ENCODE data around the gene ITGB1.

Gene ITGB1

DNA sequence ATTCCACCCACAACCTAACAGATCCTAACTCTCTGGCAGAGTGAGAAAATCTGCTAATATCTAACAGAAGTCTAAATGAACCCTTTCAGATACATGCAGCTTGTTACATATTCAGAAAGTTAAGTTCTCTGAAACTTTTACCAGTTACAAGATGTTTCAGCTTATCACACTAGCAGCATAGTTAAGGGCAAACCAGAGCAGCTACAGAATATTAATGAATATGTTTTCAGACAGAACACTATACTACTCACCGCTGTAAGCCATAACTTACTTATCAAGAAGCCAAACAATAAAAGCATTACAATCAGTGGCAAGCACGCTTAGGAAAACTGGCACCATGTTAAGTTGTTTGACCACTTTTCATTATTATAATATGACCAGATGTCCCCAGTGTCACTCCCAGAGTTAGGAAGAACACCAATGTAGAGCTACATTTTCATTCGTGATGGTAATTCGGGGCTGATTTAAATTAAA lies 2.7 kb downstream of the ITGB1 start:
- DNase-seq (ENCODE audit: low read depth): no peak

DNA sequence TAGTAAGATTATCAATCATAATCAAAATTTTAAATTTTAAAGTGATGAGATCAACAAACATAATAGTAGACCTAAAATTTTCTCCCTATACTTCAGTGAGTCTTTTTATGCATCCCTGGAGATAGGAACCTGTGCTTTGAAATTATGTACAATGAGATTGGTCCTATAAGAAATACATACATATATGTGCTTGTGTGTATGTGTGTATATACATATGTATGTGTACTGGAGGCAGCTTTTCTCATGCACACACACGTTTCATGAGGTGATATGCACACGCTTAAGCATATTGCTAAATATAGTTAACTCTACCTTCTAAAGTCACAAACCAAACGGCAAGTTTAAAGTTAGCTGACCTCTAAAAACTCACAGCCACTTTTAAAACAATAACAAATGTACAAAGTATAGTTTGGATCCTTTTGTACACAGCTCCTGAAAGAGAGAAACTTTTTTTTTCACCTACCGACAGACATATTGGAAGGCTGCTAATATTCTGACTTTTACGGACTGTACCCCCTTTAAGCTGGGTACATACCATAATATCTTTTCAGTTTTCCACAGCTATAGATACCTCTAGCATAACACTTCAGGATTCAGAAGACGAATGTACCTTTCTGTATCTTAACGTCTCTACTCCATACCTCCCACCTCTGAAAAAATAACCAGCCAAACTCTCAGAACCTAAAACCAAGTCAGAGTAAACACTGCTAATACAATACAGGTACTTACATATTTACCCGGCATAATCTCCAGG lies 3.3 kb downstream of the ITGB1 start:
- DNase-seq (ENCODE audit: low read depth): no peak

DNA sequence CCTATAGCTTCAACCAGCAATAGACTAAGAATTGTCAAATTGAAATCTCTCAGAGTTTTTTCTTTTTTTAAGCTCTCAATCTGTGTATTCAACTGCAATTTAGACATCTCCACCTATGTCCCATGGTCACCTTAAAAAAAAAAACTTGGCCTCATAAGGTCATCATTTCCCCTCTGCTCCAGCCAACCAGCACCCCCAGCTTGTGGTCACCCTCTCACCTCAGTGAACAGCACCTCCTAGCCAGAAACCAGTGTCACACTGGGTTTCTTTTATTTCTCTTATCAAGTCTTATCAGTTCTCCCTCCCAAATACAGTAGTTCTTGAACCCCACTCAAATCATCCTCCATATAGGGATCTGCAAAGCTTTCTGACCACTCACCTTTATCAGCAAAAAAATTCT lies 4.0 kb downstream of the ITGB1 start:
- no peak for DNase-seq (ENCODE audit: low read depth)

DNA sequence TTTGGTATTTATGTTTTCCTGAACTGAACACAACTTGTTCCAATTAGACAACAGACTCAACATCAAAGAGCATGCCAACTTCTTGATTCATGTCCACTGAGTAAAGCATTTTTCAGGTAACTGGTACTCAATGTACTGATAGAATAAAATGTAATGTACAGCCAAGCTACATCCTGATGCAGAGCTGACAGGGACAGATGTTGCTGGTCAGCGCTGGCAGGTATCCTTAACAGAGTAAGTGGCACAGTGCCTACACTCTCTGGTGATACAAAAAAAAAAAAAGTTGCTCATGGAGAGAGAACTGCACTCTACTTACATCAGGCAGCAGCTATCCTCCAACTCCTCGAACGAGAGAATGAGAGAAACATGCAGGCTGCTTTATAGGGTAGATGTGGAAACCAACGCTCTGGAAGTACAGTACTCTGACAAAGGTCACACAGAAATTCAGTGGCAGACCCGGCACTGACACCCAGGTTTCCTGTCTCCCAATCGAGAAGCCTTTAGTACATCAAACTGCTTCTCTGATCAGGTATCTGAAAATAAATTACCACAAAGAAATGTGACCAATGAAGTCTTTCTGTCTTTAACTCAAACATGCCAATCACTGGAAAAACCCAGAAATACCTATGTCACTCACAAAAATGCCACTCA lies 4.6 kb downstream of the ITGB1 start:
- no peak for DNase-seq (ENCODE audit: low read depth)

DNA sequence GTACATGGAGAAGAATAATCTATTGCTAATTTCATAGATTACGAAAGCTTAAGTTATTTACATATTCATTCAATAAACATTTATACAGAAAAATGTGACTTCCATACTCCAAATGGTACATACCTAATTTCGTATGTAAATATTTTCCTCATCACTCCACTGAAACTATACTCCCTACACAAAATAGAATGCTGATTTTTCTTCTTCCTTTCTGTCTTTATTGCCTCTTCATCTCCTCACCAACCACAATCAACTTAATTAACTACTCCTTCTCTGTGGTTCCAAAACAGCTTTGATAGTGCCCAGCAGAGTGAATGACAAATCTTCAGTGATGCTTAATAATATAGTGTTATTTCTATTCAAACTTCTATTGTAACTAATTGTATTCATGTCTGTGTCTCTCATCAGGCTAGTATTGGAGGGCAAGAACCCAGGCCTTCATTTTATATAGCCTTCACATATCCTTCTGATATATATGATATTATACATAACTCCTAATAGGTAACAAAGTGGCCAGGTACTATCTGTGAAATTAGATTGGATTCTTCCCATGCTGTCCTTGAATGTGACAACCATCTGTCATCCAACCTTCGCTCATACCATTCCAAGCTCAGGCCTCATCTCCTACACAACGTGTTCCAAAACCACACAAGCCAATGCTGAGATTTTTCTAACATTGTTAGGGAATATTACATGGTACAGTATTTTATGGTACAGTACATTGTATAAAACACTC lies 5.3 kb downstream of the ITGB1 start:
- no peak for DNase-seq (ENCODE audit: low read depth)

DNA sequence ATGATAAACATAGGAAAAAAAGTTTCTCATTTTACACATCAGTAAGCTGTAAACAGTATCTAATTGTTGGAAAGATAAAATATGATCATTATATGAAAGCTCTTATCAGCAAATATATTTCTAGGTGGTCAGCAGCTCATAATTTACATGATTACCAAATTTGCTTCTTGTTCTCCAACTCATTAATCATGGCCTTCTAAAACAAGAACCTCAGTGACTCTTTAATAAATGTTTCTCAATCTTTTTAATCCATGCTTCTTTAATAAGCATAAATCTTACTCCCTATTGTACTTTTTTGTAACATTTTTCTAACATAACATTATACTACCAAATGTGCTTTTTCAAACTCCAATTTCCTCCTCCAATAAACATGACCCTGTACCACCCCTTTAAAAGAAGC lies 5.9 kb downstream of the ITGB1 start:
- no peak for DNase-seq (ENCODE audit: low read depth)

DNA sequence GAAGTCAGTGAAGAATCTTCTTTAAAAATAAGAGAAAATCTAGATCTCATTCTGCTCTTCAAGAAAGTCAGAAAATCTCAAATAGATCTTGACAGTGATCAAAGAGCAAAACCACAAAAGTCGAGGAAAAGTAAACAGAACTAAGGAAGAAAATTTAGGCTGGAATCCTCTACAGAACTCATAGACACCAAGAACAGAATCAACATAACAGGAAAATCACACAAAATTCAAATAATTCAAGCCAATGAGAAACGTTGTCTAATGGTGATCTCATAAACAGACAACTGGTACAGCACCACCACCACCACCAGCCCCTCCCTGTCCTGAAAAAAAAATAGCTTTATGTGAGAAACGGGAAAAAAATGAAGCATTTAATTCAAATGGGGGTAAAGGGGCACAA lies 6.9 kb downstream of the ITGB1 start:
- no peak for DNase-seq (ENCODE audit: low read depth)

DNA sequence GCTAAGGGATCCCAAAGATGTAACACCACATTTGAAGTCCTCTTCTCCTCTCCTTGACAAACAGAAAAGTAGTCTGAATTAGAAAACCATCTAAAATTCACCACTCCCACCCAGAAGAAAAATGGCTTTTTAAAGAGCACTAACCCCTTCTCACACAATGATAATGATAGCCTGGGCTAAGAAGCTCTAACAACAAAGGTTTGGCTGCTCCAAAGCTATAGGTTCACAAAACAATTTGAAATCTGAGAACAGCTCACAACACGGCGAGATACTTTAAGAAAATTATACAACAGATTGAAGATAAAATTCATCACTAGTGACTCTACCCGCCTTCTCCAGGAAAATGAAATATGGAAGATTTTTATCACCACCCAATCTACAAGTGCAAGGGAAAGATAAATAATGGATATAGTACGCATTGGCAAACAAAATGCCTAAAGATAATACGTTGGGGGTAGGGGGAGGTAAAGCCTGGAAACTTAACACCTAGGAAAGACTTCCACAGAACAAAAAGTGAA lies 7.4 kb downstream of the ITGB1 start:
- DNase-seq (ENCODE audit: low read depth): no peak

DNA sequence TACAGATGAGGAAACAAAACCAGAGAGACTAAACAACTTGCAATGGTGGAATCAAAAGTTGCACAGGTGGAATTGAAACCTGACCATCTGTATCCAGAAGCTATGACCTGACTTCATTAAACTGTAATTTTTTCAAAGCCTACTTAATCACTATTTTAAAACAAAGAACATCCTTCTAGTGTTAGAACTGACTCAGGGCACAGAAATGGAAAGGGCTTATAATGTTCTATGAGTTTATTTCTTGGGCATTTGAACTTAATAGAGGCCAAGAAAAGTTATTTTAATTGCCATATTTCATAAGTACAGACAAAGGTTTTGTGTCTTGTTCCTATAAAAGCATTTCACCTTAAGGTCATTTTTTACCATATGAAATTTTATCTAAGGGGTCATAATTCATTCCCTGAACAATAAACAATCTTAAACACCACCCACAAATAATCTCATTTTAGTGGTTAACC lies 8.8 kb downstream of the ITGB1 start:
- no peak for DNase-seq (ENCODE audit: low read depth)

DNA sequence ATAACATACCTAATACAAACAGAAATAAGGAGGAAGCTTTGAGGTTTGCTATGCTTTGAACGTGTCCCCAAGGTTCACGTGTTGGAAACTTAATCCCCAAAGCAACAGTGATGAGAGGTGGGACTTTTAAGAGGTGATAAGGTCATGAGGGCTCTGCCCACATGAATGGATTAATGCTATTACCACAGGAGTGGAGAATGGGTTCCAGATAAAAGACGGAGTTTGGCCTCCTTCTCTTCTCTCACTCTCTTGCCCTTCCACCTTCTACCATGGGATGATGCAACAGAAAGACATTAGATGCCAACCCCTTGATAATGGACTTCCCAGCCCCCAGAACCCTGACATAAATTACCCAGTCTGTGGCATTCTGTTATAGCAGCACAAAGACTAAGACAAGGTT lies 9.6 kb downstream of the ITGB1 start:
- no peak for DNase-seq (ENCODE audit: low read depth)

DNA sequence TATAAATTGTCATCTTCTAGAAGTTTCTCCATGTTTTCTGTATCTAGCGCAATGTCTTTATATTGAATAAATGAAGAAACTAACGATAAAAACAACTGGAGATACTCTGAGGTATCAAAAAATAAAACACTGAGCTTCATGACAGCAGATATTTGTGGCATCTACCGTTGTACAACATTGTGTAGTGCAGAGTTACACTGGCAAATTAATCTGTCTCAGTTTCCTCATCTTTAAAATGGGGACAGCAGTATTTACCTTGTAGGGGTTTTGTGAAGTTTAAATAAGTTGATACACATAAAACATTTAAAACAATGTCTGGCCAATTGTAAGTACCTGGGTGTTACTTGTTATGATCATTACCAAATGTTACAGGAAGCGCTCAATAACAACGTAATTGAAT lies 10.4 kb downstream of the ITGB1 start:
- DNase-seq (ENCODE audit: low read depth): no peak

DNA sequence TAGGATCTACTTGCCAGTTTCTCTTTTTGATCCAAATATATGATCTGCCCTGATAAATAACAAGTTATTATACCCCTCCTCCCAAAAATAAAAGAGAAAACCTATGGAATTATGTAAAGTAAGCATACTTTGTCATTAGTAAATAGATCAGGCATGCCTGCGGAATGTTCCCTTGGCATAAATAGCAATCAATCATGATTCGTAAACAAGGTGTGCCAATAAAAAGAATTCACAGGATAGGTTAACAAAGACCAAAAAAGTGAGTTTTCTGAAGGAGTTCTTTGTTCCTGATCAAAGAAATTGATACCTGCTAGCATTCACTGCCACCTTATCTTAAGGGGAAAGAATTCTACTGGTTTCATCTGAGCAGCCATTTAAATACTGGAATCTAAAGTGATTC lies 11.9 kb downstream of the ITGB1 start:
- DNase-seq (ENCODE audit: low read depth): no peak

DNA sequence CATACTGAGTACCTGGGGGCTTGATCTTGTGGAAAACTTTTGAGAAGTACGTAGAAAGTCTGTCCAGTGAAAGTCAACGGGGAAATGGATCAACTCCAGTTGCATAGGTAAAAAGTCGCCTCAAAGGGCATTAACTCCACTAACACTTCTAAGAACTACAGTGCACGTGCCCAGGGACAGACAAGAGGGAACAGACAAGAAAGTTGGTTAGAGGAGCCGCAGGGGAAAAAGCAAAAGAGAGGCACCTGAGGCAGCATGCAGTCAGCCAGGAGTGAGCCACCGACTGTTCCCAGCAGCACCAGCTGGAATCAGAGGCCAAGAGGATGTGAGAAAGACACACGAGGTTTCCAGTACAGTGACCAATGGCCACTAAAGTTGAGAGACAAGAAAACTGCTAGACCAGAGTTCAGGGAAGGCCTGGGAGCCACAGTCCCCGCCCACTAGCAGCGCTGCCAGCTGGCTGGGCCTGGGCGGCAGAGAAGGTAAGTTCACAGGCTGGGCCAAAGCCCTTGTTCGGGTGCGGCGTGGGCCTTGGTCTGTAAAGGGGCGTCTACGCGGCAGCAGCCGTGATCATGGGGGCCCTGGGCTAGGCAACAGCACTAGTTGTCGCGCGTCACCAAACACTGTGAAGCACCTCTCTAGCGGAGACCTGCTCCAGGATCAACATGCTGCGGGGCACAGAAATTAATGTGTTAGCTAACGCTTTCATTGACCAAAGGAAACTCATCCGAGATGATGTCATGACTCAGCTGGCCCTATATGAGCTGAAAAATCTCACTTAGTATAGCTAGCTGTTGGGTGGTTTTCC lies 14.0 kb downstream of the ITGB1 start:
- no peak for DNase-seq (ENCODE audit: low read depth)

DNA sequence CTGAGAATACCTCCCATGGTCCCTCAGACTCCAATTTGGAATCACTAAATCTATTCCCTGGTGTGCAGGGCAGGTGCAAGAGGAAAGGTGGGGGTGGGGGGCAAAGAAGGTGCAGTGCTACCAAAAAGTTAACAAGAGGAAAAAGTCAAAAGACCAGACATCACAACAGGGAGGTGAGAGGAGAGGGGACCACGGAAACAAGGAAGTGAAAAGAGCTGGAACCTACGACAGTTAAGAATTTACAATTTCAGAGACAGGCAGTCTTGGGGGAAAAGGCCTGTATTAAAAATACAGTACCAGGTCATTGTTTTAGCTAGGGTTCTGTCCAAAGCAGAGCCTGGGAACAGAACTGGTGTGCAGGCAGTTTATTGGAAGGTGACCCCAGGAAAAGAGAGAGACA lies 14.6 kb downstream of the ITGB1 start:
- no peak for DNase-seq (ENCODE audit: low read depth)

DNA sequence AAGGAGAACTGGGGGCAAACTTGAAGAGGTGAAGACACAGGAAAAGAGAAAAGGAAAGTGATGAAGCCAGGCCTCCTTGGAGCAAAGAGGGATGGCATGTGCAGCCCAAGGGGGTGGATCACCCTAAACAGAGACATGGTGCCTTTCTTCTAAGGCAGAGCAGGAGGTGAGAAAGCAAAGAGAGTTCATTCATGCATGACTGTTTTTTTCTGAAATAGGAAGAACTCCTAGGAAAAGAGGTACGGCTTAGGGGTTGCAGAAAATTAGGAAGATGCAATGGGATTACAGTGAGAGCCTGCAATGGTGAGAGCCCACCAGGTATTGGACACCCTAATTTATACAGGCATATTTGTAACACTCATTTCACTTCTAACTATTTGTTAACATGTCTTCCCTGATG lies 15.9 kb downstream of the ITGB1 start:
- DNase-seq (ENCODE audit: low read depth): no peak

DNA sequence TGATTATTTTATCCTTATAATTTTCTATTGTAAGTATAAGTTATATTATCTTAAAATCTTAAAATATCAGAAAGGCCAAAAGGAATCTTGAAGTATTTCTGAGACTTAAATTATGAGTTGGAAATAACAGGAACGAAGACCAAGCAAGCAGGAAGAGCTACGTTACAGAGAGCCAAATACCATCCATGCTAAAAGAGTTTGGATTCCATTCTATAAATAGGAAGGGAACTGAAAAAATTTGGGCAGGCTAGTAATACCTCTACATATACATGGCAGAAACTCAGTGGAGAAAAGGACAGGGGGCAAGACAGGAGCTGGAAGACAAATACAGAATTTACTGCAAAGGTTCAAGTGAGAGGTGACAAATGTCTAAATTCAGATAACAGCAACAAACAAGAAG lies 16.7 kb downstream of the ITGB1 start:
- DNase-seq (ENCODE audit: low read depth): no peak

DNA sequence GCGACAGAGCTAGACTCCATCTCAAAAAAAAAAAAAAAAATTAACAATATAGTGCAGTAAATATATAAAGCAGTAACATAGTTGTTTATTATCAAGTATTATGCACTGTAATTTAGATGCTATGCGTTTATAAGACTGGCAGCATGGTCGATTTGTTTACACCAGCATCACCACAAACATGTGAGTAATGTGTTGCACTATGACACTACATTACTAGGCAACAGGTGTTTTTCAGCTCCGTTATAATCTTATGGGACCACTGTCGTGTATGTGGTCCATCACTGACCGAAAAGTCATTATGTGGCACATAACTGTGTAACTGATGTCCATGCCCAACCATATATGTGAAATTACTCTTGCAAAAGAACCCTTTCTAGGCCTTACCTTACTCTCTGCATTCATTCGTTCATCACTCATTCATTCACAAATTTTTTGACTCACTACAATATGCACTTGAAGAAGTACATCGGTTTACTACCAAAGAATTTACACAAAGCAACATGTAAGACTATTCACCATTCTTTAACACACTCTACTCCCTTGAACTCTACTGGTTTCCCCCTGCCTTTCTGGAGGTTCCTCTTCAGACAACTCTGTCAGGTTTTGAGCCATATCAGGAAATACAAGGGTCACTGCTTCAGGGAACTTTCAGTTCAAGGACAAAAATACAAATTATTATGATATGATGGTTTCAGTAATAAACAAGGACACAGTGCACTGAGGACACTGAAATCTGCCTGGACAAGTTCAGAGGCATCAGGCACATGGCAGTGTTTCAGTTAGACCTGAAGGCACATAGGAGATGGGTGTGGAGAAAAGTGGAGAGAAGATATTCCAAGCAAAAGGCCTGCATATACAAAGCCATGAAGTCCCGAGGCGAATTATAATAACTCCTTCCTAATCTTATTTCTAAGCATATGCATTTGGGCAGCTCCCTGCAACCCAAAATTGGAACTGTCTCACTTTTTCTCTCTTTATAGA lies 17.4 kb downstream of the ITGB1 start:
- DNase-seq (ENCODE audit: low read depth): no peak

DNA sequence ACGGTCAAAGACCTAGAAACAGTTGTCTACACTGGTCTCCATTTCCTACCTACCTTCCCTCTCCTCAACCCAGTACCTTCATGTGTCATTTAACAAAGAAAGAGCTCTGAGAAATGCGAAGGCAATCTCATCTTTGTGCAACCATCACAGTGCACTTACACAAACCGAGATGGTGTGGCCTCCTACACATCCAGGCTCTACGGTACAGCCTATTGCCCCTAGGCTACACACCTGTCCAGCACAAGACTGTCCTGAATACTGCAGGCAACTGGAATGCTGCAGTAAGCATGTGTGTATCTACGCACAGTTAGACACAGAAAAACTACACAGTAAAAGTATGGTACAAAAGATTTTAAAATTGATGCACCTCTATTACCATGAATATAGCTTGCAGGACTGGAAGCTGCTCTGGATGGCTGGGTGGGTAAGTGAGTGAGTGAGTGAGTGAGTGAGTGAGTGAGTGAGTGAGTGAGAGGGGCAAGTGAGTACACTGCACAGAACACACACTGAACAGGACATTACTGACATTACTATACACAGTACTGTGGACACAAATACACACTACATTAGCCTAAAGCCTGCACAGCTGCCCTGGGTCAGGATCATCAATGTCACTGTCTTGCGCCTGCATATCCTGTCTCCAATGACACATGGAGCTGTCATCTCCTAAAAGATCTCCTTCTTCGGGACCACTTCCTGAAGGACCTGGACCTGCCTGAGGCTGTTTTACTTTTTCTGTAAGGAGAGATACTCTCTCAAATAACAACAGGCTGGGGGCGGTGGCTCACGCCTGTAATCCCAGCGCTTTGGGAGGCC lies 18.5 kb downstream of the ITGB1 start:
- no peak for DNase-seq (ENCODE audit: low read depth)

DNA sequence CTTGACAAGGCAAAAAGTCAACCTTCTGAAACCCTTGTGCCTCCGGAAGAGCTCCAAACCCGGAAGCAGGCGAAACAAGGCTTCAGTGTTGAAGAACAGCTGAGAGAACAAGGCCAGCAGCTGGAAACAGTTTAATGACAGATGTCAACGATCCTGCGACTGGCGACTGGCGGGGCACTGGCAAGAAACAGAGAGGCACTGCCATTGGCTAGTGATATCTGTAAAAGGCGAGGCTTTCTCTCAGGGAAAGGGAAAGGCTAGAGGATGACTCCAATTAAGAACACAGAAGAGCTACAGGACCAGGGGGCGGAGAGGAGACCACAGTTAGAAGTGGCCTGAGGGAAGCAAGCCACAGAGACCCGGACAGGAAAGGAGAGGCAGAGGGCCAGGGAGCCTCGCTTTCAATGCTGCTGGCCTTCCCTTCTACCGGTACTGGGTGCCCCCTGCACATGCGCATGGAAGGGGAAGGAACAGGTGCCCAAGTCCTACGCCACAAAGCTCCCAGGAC lies 19.4 kb downstream of the ITGB1 start:
- DNase-seq (ENCODE audit: low read depth): no peak
